Neutrophil (primary cell): ENCODE data around the gene SSC4D.
A peak's percentile ranks its signal among the peaks of the same experiment; 100 is the strongest.
"Not testable (repeated sequence)": the region's sequence is repeated elsewhere in the genome, so short reads cannot be mapped to it uniquely, and the experiment has no call there.

Experiments
- H3K27ac ChIP-seq: fragments of 200-600 bp; sonication (generic); 2 replicates; pipeline ENCODE4 v1.5.1; 2016; ENCODE audit warnings: mild to moderate bottlenecking, moderate library complexity
- H3K27me3 ChIP-seq: fragments of 200-600 bp; sonication (generic); 2 replicates; pipeline ENCODE4 v1.6.0; 2016; ENCODE audit warnings: mild to moderate bottlenecking
- H3K36me3 ChIP-seq: fragments of 200-600 bp; sonication (generic); 2 replicates; pipeline ENCODE4 v1.5.1; 2017
- H3K4me1 ChIP-seq, 2 experiments: fragments of 200-600 bp in 1 of 2; sonication (generic) in 1 of 2; 1 replicate in 1 of 2; 2 replicates in 1 of 2; pipeline versions ENCODE4 v1.5.1 to v1.6.1; 2013 to 2016; ENCODE audit warnings: low read depth in 1 of 2, low read length in 1 of 2, mild to moderate bottlenecking in 1 of 2, moderate library complexity in 1 of 2; ENCODE audit not compliant: control insufficient read depth in 1 of 2, insufficient read depth in 1 of 2
- H3K4me3 ChIP-seq, 2 experiments: fragments of 200-600 bp in 1 of 2; sonication (generic) in 1 of 2; 1 replicate in 1 of 2; 2 replicates in 1 of 2; pipeline ENCODE4 v1.5.1; 2013 to 2016; ENCODE audit warnings: low read depth in 1 of 2, low read length in 1 of 2, mild to moderate bottlenecking in 1 of 2, moderate library complexity in 1 of 2
- H3K9me3 ChIP-seq: fragments of 200-600 bp; sonication (generic); 2 replicates; pipeline ENCODE4 v1.5.1; 2016
- CTCF ChIP-seq: fragments of 200-600 bp; sonication (generic); IDR thresholded peaks from 2 replicates; pipeline ENCODE4 v1.5.1; 2016; ENCODE audit warnings: antibody characterized with exemption

The SSC4D gene

DNA sequence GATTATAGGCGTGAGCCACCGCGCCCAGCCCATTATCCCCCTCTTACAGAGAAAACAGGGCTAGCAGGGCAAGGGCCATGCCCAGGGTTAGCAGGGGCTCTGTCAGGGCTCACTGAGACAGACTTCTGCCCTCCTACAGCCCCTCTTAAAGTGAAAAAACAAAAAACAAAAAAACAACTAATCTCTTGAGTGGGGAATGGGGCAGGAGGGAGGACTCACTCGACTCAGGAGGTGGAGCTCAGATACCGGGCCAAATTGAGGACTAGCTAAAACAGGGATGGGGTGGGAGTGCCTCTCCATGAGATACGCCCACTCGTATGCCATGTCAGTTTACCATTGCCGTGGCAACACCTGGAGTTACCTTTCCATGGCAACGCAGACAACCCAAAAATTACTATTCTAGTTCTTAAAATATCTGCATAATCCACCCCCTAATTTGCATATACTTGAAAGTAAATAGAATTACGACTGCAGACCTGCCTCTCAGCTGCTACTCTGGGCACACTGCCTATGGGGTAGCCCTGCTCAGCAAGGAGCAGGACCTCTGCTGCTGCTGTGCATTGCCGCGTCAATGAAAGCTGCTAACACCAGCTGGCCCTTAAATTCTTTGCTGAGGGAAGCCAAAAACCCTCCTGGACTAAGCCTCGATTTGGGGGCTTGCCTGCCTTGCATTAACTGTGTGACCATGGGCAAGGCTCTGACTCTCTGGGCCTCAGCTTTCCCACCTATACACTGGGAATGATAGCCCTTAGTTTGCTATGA, 13.4 kb downstream of the SSC4D start:
- Histone ChIP-seq H3K4me1 (peaks cover 30 to 36% of the 10 kb centered on the region in 2 experiments), H3K27ac (no peak overlapping the region), H3K4me3 (no peak overlapping the region), H3K9me3 (no peaks in the 10 kb centered on the region), H3K36me3 (no peaks in the 10 kb centered on the region), H3K27me3 (peaks cover 4% of the 10 kb centered on the region)
- no peak for TF ChIP-seq CTCF

DNA sequence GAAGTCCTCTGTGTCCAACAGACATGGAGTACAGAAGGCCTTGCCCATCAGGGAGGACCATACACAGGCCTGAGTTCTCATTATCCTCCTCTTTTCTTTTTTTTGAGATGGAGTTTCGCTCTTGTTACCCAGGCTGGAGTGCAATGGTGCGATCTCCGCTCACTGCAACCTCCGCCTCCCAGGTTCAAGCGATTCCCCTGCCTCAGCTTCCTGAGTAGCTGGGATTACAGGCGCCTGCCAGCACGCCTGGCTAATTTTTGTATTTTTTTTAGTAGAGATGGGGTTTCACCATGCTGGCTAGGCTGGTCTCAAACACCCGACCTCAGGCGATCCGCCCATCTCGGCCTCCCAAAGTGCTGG, 13.9 kb downstream of the SSC4D start:
- not testable (repeated sequence) for H3K4me3 ChIP-seq, H3K9me3 ChIP-seq, H3K27me3 ChIP-seq, H3K36me3 ChIP-seq, H3K27ac ChIP-seq
- peaks cover 30 to 36% of the 10 kb centered on the region in 2 experiments for H3K4me1 ChIP-seq

- no peaks in the 10 kb centered on the region for H3K36me3 ChIP-seq
- peaks cover 30 to 36% of the 10 kb centered on the region in 2 experiments for H3K4me1 ChIP-seq
- H3K4me3 ChIP-seq, result no peak overlapping the region
- no peak overlapping the region for H3K27ac ChIP-seq
- H3K9me3 ChIP-seq, result no peaks in the 10 kb centered on the region
- no peak for TF ChIP-seq CTCF
- peaks cover 4% of the 10 kb centered on the region for H3K27me3 ChIP-seq
Observed at GRCh38 chr7:76394957-76395356, 14.5 kb downstream of the SSC4D start.

GRCh38 chr7:76393116-76394031, 16.1 kb downstream of the SSC4D start:
- Histone ChIP-seq H3K36me3 (no peaks in the 10 kb centered on the region), H3K4me3 (peak overlapping the region; percentile 81 to 93), H3K27me3 (peaks cover 4% of the 10 kb centered on the region), H3K27ac (peak overlapping the region; percentile 80), H3K4me1 (peaks cover 35 to 40% of the 10 kb centered on the region in 2 experiments), H3K9me3 (no peaks in the 10 kb centered on the region)
- no peak for TF ChIP-seq CTCF

DNA sequence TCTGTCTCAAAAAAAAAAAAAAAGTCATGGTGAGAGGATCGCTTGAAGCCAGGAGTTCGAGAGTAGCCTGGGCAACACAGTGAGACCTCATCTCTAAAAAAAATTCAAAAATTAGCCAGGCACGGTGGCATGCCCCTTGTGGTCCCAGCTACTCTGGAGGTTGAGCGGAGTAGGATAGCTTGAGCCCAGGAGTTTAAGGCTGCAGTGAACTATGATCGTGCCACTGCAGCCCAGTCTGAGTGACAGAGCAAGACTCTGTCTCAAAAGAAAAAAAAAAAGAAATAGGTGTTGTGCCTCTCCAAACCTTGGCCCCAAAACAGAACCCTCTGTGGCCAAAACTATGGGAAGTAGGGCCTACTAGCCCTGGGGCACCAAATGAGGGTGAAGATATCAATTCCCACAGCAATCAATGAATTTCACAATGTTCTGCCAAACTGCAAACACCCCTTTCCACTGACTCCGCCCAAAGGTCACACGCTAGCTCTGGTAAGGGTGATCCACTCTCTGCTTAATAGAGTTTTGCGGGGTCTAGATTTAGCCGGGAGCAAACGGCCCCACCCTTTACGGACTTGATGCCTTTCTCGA, 16.9 kb downstream of the SSC4D start:
- no peaks in the 10 kb centered on the region for H3K27me3 ChIP-seq
- peaks cover 31 to 37% of the 10 kb centered on the region in 2 experiments for H3K4me1 ChIP-seq
- H3K4me3 ChIP-seq, result peak overlapping the region; percentile 81 to 93
- H3K27ac ChIP-seq, result peak overlapping the region; percentile 80
- TF ChIP-seq CTCF, result no peak
- H3K9me3 ChIP-seq, result no peaks in the 10 kb centered on the region
- no peaks in the 10 kb centered on the region for H3K36me3 ChIP-seq
